Endothelial cell of umbilical vein (primary cell): ENCODE measurements around the gene ASAP2.

Experiments
- EZH2 ChIP-seq: IDR thresholded peaks from 2 replicates; pipeline ENCODE4 v1.6.1; 2012; ENCODE audit warnings: borderline replicate concordance, low read depth, mild to moderate bottlenecking, moderate library complexity, low read length, inconsistent platforms; ENCODE audit not compliant: severe bottlenecking
- FOS ChIP-seq: IDR thresholded peaks from 2 replicates; pipeline ENCODE4 v1.6.1; 2011; ENCODE audit warnings: mild to moderate bottlenecking, low read length, moderate library complexity, borderline replicate concordance; ENCODE audit not compliant: insufficient read depth
- GATA2 ChIP-seq: IDR thresholded peaks from 2 replicates; pipeline ENCODE4 v1.7.0; 2011; ENCODE audit warnings: low read depth, mild to moderate bottlenecking, moderate library complexity, mixed read lengths, low read length; ENCODE audit not compliant: insufficient read length, insufficient read depth
- JUN ChIP-seq: IDR thresholded peaks from 2 replicates; pipeline ENCODE4 v1.6.1; 2011; ENCODE audit warnings: borderline replicate concordance, low read depth; ENCODE audit not compliant: insufficient read length, insufficient read depth
- MAX ChIP-seq: IDR thresholded peaks from 2 replicates; pipeline ENCODE4 v1.6.1; 2011; ENCODE audit not compliant: insufficient read depth, insufficient read length
- MYC ChIP-seq: IDR thresholded peaks from one replicate; pipeline ENCODE4 v1.6.1; 2011; ENCODE audit warnings: mild to moderate bottlenecking, low read depth, low read length
- POLR2A ChIP-seq: IDR thresholded peaks from 2 replicates; pipeline ENCODE4 v1.6.1; 2012; ENCODE audit warnings: low read depth, mild to moderate bottlenecking, control low read depth, low read length
- POLR2AphosphoS5 ChIP-seq: IDR thresholded peaks from 2 replicates; pipeline ENCODE4 v1.6.1; 2012; ENCODE audit warnings: low read depth, mild to moderate bottlenecking, control low read depth, low read length, moderate library complexity; ENCODE audit not compliant: insufficient read depth
- TF ChIP-seq, protein P1 (sequence below), 2 donors: IDR thresholded peaks; 1 replicate in 1 of 2; 2 replicates in 1 of 2; pipeline ENCODE4 v1.5.1; 2011; ENCODE audit warnings: low read length in 2 of 2, mild to moderate bottlenecking in 2 of 2, moderate library complexity in 2 of 2, control low read depth in 1 of 2, inconsistent platforms in 1 of 2, low read depth in 1 of 2; ENCODE audit not compliant: insufficient read depth in 1 of 2; ENCODE audit errors: extremely low read depth in 1 of 2

DNA sequence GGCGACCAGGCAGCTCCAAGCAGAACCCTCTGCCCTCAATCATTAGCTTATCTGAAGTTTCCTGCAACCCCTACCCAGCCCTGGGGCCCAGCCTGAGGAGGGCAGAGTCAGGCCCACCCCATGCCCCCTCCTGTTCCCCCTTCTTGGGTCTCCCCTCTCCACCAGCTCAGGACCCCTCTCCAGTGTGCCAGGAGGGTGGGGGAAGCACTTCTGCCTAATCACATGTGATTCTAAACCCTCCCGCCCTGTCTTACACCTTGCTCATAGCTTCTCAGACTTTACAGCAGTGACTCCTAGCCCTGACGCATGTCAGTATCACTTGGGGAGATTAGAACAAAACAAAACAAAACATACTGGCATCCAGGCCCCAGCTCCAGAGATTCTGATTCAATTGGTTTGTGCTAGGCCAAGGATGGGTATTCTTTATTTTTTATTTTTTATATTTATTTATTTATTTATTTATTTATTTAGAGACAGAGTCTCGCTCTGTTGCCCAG, 42.5 kb upstream of the ASAP2 start:
- TF ChIP-seq POLR2A (no peak), JUN (no peak), POLR2AphosphoS5 (no peak), EZH2 (no peak), MAX (no peak), FOS (no peak), GATA2 (no peak), MYC (no peak)
- TF ChIP-seq, protein P1, sequence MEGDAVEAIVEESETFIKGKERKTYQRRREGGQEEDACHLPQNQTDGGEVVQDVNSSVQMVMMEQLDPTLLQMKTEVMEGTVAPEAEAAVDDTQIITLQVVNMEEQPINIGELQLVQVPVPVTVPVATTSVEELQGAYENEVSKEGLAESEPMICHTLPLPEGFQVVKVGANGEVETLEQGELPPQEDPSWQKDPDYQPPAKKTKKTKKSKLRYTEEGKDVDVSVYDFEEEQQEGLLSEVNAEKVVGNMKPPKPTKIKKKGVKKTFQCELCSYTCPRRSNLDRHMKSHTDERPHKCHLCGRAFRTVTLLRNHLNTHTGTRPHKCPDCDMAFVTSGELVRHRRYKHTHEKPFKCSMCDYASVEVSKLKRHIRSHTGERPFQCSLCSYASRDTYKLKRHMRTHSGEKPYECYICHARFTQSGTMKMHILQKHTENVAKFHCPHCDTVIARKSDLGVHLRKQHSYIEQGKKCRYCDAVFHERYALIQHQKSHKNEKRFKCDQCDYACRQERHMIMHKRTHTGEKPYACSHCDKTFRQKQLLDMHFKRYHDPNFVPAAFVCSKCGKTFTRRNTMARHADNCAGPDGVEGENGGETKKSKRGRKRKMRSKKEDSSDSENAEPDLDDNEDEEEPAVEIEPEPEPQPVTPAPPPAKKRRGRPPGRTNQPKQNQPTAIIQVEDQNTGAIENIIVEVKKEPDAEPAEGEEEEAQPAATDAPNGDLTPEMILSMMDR (IDR thresholded peaks at IDR 0.05; ENCODE audit: extremely low read depth in 1 of 2, insufficient read depth in 1 of 2, low read depth in 1 of 2, low read length in 2 of 2), result no peak
